HL-60 (cell line): Measurements from ENCODE around the gene TBC1D5.

Experiments
- DNase-seq, 2 experiments: peaks; one replicate each; pipeline ENCODE4 v3.0.0-alpha.2; 2010 to 2020; ENCODE audit warnings: low read depth in 1 of 2, low spot score in 1 of 2
- H3K27ac ChIP-seq: fragments of 250-450 bp; sonication (Bioruptor Pico); replicated peaks from 2 replicates; pipeline ENCODE4 v1.5.1; 2020; ENCODE audit warnings: mild to moderate bottlenecking, moderate library complexity
- H3K27me3 ChIP-seq: fragments of 250-450 bp; sonication (Bioruptor Pico); 2 replicates; pipeline ENCODE4 v1.5.1; 2021; ENCODE audit warnings: mild to moderate bottlenecking, moderate library complexity; ENCODE audit not compliant: insufficient read depth, poor library complexity, severe bottlenecking
- H3K4me3 ChIP-seq: replicated peaks from 2 replicates; pipeline ENCODE4 v1.5.1; 2011; ENCODE audit warnings: mild to moderate bottlenecking, control low read depth, low read length; ENCODE audit not compliant: insufficient read depth
- GABPA ChIP-seq: IDR thresholded peaks from 2 replicates; pipeline ENCODE4 v1.6.1; 2012; ENCODE audit warnings: low read depth
- POLR2AphosphoS5 ChIP-seq: IDR thresholded peaks from 2 replicates; pipeline ENCODE4 v1.6.1; 2012; ENCODE audit warnings: low read depth
- REST ChIP-seq: IDR thresholded peaks from 2 replicates; pipeline ENCODE4 v1.6.1; 2012; ENCODE audit warnings: low read depth; ENCODE audit not compliant: insufficient replicate concordance
- SPI1 ChIP-seq: IDR thresholded peaks from 2 replicates; pipeline ENCODE4 v1.6.1; 2012; ENCODE audit warnings: low read depth, mild to moderate bottlenecking, borderline replicate concordance
- TF ChIP-seq, protein P1 (sequence below): IDR thresholded peaks from one replicate; pipeline ENCODE4 v1.5.1; 2011; ENCODE audit warnings: low read length, control low read depth, inconsistent platforms; ENCODE audit not compliant: insufficient read depth

The TBC1D5 gene

GRCh38 chr3:17514597-17514996, 227.8 kb downstream of the TBC1D5 start:
- Histone ChIP-seq H3K27ac (no peak overlapping the region), H3K27me3 (no peaks in the 10 kb centered on the region), H3K4me3 (no peak overlapping the region)
- TF ChIP-seq, protein P1, sequence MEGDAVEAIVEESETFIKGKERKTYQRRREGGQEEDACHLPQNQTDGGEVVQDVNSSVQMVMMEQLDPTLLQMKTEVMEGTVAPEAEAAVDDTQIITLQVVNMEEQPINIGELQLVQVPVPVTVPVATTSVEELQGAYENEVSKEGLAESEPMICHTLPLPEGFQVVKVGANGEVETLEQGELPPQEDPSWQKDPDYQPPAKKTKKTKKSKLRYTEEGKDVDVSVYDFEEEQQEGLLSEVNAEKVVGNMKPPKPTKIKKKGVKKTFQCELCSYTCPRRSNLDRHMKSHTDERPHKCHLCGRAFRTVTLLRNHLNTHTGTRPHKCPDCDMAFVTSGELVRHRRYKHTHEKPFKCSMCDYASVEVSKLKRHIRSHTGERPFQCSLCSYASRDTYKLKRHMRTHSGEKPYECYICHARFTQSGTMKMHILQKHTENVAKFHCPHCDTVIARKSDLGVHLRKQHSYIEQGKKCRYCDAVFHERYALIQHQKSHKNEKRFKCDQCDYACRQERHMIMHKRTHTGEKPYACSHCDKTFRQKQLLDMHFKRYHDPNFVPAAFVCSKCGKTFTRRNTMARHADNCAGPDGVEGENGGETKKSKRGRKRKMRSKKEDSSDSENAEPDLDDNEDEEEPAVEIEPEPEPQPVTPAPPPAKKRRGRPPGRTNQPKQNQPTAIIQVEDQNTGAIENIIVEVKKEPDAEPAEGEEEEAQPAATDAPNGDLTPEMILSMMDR: no peak
- TF ChIP-seq REST: no peak
- TF ChIP-seq POLR2AphosphoS5: no peak
- no peak for TF ChIP-seq SPI1
- TF ChIP-seq GABPA: no peak
- no peak for DNase-seq

GRCh38 chr3:17510265-17510664, 232.2 kb downstream of the TBC1D5 start:
- DNase-seq: no peak
- TF ChIP-seq POLR2AphosphoS5 (no peak), SPI1 (no peak), GABPA (no peak), REST (no peak)
- TF ChIP-seq, protein P1: no peak
- Histone ChIP-seq H3K27me3 (no peaks in the 10 kb centered on the region), H3K4me3 (no peak overlapping the region), H3K27ac (no peak overlapping the region)

GRCh38 chr3:17508180-17508752, 234.2 kb downstream of the TBC1D5 start:
- no peak for TF ChIP-seq SPI1
- no peak for TF ChIP-seq REST
- TF ChIP-seq, protein P1: no peak
- no peak for TF ChIP-seq GABPA
- TF ChIP-seq POLR2AphosphoS5: no peak
- Histone ChIP-seq H3K27ac (no peak overlapping the region), H3K4me3 (no peak overlapping the region), H3K27me3 (no peaks in the 10 kb centered on the region)
- no peak for DNase-seq
